HepG2 (cell line): ENCODE measurements around the gene NOXO1. TPM values are rescaled to one million over a fixed set of nuclear protein-coding genes. Genes with fewer than 3 reads are reported as not detected.

Experiments used
- ARNTL ChIP-seq: sonication (generic); formaldehyde crosslinking; IDR thresholded peaks from 2 replicates; pipeline ENCODE4 v1.4.0; 2020; ENCODE audit warnings: mild to moderate bottlenecking, missing genetic modification reagents
- BCLAF1 ChIP-seq: fragments of 450-650 bp; IDR thresholded peaks from 2 replicates; pipeline ENCODE4 v1.6.1; 2017; ENCODE audit warnings: mild to moderate bottlenecking
- CENPX ChIP-seq: sonication (generic); formaldehyde crosslinking; IDR thresholded peaks from 2 replicates; pipeline ENCODE4 v1.9.0; 2021; ENCODE audit warnings: mild to moderate bottlenecking, missing genetic modification reagents, moderate library complexity
- GMEB1 ChIP-seq: sonication (generic); formaldehyde crosslinking; IDR thresholded peaks from 2 replicates; pipeline ENCODE4 v1.5.1; 2020; ENCODE audit warnings: missing genetic modification reagents, mild to moderate bottlenecking, borderline replicate concordance
- HDAC6 ChIP-seq: fragments of 200-600 bp; sonication (generic); IDR thresholded peaks from 2 replicates; pipeline ENCODE4 v1.7.0; 2017; ENCODE audit warnings: mild to moderate bottlenecking, antibody characterized with exemption, low read length, low read depth
- IKZF1 ChIP-seq: fragments of 450-650 bp; IDR thresholded peaks from 2 replicates; pipeline ENCODE4 v1.7.1; 2016
- LRRFIP1 ChIP-seq: sonication (generic); formaldehyde crosslinking; conservative IDR thresholded peaks from 2 replicates; pipeline ENCODE4 v1.4.0; 2020; ENCODE audit warnings: missing genetic modification reagents
- PITX1 ChIP-seq: sonication (generic); formaldehyde crosslinking; IDR thresholded peaks from 2 replicates; pipeline ENCODE4 v1.5.1; 2020; ENCODE audit warnings: mild to moderate bottlenecking, missing genetic modification reagents
- RARA ChIP-seq: IDR thresholded peaks from 2 replicates; pipeline ENCODE4 v1.6.1; 2016; ENCODE audit warnings: missing genetic modification reagents, missing compliant biosample characterization
- SAFB2 ChIP-seq: sonication (generic); formaldehyde crosslinking; IDR thresholded peaks from 2 replicates; pipeline ENCODE4 v1.5.1; 2020; ENCODE audit warnings: missing genetic modification reagents, low read depth, mild to moderate bottlenecking, borderline replicate concordance
- ZBTB46 ChIP-seq: sonication (generic); formaldehyde crosslinking; IDR thresholded peaks from 2 replicates; pipeline ENCODE4 v1.4.0; 2020; ENCODE audit warnings: mild to moderate bottlenecking, missing genetic modification reagents, borderline replicate concordance
- ZSCAN30 ChIP-seq: sonication (generic); formaldehyde crosslinking; IDR thresholded peaks from 2 replicates; pipeline ENCODE4 v1.5.0; 2020; ENCODE audit warnings: mild to moderate bottlenecking, missing genetic modification reagents
- polyA plus RNA-seq, 8 experiments: library from polyadenylated mRNA; depleted of rRNA in 3 of 8; stranded (reverse) in 7 of 8; unstranded in 1 of 8; fragments of >200 nt; fragmentation: Illumina TruSeq in 4 of 8; extraction: Trizol in 4 of 8; gene quantifications; 2 replicates each; pipeline versions ENCODE4 v1.2.1 to v1.2.3, GENCODE V29; 2011 to 2016; ENCODE audit warnings: low read depth in 4 of 8, missing spikeins in 1 of 8, mixed read lengths in 1 of 8; ENCODE audit not compliant: insufficient read depth in 1 of 8
- total RNA-seq, 5 experiments: library from RNA; depleted of rRNA; stranded (reverse); fragments of >200 nt; fragmentation: Illumina TruSeq; extraction: Trizol; gene quantifications; 2 replicates each; pipeline ENCODE4 v1.2.3, GENCODE V29; 2016; ENCODE audit warnings: low read depth in 1 of 5
- TF ChIP-seq, protein P1 (sequence below), 2 experiments: sonication (generic) in 1 of 2; formaldehyde crosslinking in 1 of 2; IDR thresholded peaks; 2 replicates each; pipeline versions ENCODE4 v1.4.0 to v1.6.1; 2018 to 2020; ENCODE audit warnings: missing genetic modification reagents in 2 of 2, borderline replicate concordance in 1 of 2, low read depth in 1 of 2, mild to moderate bottlenecking in 1 of 2, missing biosample characterization in 1 of 2
- TF ChIP-seq, protein P2 (sequence below): sonication (generic); formaldehyde crosslinking; IDR thresholded peaks from 2 replicates; pipeline ENCODE4 v1.5.0; 2020; ENCODE audit warnings: mild to moderate bottlenecking, missing genetic modification reagents, moderate library complexity

The NOXO1 gene
- total and polyA plus RNA-seq, 2 of the 13 experiments (the other 11 are each of a cell fraction or from before 2014, with no cell fraction given) = 0.69 to 1.4 TPM

- TF ChIP-seq HDAC6 (no peak), PITX1 (CRISPR knock-in tag) (no peak; the same call in 1 of the 2 replicates), ZSCAN30 (CRISPR knock-in tag) (no peak), GMEB1 (no peak; the same call in 1 of the 2 replicates), LRRFIP1 (no peak), ARNTL (CRISPR knock-in tag) (peak; percentile 91), SAFB2 (CRISPR knock-in tag) (no peak; the same call in 1 of the 2 replicates), BCLAF1 (no peak), RARA (CRISPR knock-in tag) (peak; percentile 65; the same call in 1 of the 2 replicates), CENPX (no peak), ZBTB46 (CRISPR knock-in tag) (no peak), IKZF1 (no peak)
- TF ChIP-seq, protein P1, sequence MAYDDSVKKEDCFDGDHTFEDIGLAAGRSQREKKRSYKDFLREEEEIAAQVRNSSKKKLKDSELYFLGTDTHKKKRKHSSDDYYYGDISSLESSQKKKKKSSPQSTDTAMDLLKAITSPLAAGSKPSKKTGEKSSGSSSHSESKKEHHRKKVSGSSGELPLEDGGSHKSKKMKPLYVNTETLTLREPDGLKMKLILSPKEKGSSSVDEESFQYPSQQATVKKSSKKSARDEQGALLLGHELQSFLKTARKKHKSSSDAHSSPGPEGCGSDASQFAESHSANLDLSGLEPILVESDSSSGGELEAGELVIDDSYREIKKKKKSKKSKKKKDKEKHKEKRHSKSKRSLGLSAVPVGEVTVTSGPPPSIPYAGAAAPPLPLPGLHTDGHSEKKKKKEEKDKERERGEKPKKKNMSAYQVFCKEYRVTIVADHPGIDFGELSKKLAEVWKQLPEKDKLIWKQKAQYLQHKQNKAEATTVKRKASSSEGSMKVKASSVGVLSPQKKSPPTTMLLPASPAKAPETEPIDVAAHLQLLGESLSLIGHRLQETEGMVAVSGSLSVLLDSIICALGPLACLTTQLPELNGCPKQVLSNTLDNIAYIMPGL (CRISPR knock-in tag; IDR thresholded peaks at IDR 0.05; ENCODE audit: borderline replicate concordance in 1 of 2, low read depth in 1 of 2) = peak; percentile 2 to 37; a peak in 2 of 4 replicates
- TF ChIP-seq, protein P2, sequence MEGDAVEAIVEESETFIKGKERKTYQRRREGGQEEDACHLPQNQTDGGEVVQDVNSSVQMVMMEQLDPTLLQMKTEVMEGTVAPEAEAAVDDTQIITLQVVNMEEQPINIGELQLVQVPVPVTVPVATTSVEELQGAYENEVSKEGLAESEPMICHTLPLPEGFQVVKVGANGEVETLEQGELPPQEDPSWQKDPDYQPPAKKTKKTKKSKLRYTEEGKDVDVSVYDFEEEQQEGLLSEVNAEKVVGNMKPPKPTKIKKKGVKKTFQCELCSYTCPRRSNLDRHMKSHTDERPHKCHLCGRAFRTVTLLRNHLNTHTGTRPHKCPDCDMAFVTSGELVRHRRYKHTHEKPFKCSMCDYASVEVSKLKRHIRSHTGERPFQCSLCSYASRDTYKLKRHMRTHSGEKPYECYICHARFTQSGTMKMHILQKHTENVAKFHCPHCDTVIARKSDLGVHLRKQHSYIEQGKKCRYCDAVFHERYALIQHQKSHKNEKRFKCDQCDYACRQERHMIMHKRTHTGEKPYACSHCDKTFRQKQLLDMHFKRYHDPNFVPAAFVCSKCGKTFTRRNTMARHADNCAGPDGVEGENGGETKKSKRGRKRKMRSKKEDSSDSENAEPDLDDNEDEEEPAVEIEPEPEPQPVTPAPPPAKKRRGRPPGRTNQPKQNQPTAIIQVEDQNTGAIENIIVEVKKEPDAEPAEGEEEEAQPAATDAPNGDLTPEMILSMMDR = no peak; the same call in 1 of the 2 replicates
Measured at GRCh38 chr16:1940273-1941161, 40.8 kb downstream of the NOXO1 start (continued).
